GM18519 (cell line): Measurements from ENCODE around the gene RNF152.

Experiments used
- ATAC-seq: cut with Tn5 transposase; IDR thresholded peaks from one replicate; pipeline ENCODE4 v1.9.1; 2021; ENCODE audit warnings: mild to moderate bottlenecking, moderate library complexity; ENCODE audit not compliant: unreplicated experiment, low FRiP score

RNF152 gene

GRCh38 chr18:61766266-61766884, 126.4 kb downstream of the RNF152 start:
- no peak for ATAC-seq

- no peak for ATAC-seq
These were observed 127.7 kb downstream of the RNF152 start for GRCh38 chr18:61765097-61765496.

GRCh38 chr18:61764381-61764780, 128.4 kb downstream of the RNF152 start:
- ATAC-seq, result no peak

- ATAC-seq, result no peak
These were observed 130.9 kb downstream of the RNF152 start for GRCh38 chr18:61761875-61762274.
